Loucy (cell line): ENCODE measurements around the gene SF3A1.
"Not testable (repeated sequence)": the region's sequence is repeated elsewhere in the genome, so short reads cannot be mapped to it uniquely, and the experiment has no call there.

ENCODE experiments used
- H2AFZ ChIP-seq: fragments of 200-600 bp; sonication (generic); 2 replicates; pipeline ENCODE4 v1.6.0; 2016; ENCODE audit warnings: antibody characterized with exemption, mild to moderate bottlenecking, low read length, moderate library complexity
- H3F3A ChIP-seq: fragments of 200-600 bp; 2 replicates; pipeline ENCODE4 v1.6.0; 2016; ENCODE audit warnings: antibody characterized with exemption, low read depth, mild to moderate bottlenecking
- H3K27me3 ChIP-seq: fragments of 200-600 bp; sonication (generic); 2 replicates; pipeline ENCODE4 v1.6.1; 2014; ENCODE audit warnings: low read length, mild to moderate bottlenecking; ENCODE audit not compliant: insufficient read depth, poor library complexity, severe bottlenecking
- H3K36me3 ChIP-seq: fragments of 200-600 bp; sonication (generic); 2 replicates; pipeline ENCODE4 v1.6.1; 2016; ENCODE audit warnings: low read length; ENCODE audit not compliant: insufficient read depth
- H3K4me1 ChIP-seq: fragments of 200-600 bp; sonication (generic); 2 replicates; pipeline ENCODE4 v1.5.1; 2014; ENCODE audit warnings: low read length, mild to moderate bottlenecking; ENCODE audit not compliant: insufficient read depth, poor library complexity, severe bottlenecking
- H3K4me2 ChIP-seq: fragments of 200-600 bp; sonication (generic); 2 replicates; pipeline ENCODE4 v1.6.0; 2014; ENCODE audit warnings: antibody characterized with exemption, low read length, low read depth, mild to moderate bottlenecking; ENCODE audit not compliant: poor library complexity, severe bottlenecking
- H3K4me3 ChIP-seq: fragments of 200-600 bp; sonication (generic); 2 replicates; pipeline ENCODE4 v1.5.1; 2014; ENCODE audit warnings: low read length, mild to moderate bottlenecking, mixed read lengths; ENCODE audit not compliant: poor library complexity, severe bottlenecking
- H3K79me2 ChIP-seq: fragments of 200-600 bp; sonication (generic); 2 replicates; pipeline ENCODE4 v1.6.1; 2014; ENCODE audit warnings: low read length; ENCODE audit not compliant: insufficient read depth
- H3K9ac ChIP-seq: fragments of 200-600 bp; sonication (generic); 2 replicates; pipeline ENCODE4 v1.6.0; 2014; ENCODE audit warnings: mild to moderate bottlenecking, low read depth, low read length, moderate library complexity; ENCODE audit not compliant: poor library complexity, severe bottlenecking
- H3K9me2 ChIP-seq: fragments of 200-600 bp; sonication (generic); replicated peaks from 2 replicates; pipeline ENCODE4 v1.6.1; 2016; ENCODE audit warnings: low read depth, low read length, mixed read lengths
- H3K9me3 ChIP-seq: fragments of 200-600 bp; sonication (generic); 2 replicates; pipeline ENCODE4 v1.6.1; 2014; ENCODE audit warnings: mild to moderate bottlenecking, antibody characterized with exemption, low read length, low read depth; ENCODE audit not compliant: insufficient read depth
- H4K20me1 ChIP-seq: fragments of 200-600 bp; sonication (generic); 2 replicates; pipeline ENCODE4 v1.6.0; 2014; ENCODE audit warnings: antibody characterized with exemption, low read length, mild to moderate bottlenecking; ENCODE audit not compliant: insufficient read depth, poor library complexity, severe bottlenecking
- CTCF ChIP-seq: fragments of 200-600 bp; sonication (generic); conservative IDR thresholded peaks from 2 replicates; pipeline ENCODE4 v1.5.1; 2014; ENCODE audit warnings: mild to moderate bottlenecking, antibody characterized with exemption, low read length
- EZH2phosphoT487 ChIP-seq: fragments of 200-600 bp; IDR thresholded peaks from 2 replicates; pipeline ENCODE4 v1.6.1; 2018; ENCODE audit warnings: antibody characterized with exemption, mild to moderate bottlenecking, moderate library complexity, borderline replicate concordance

The SF3A1 gene

GRCh38 chr22:30404307-30404706, 47.6 kb upstream of the SF3A1 start:
- H3K9ac ChIP-seq, result no peak overlapping the region
- H3K4me2 ChIP-seq, result no peak overlapping the region
- no peak overlapping the region for H2AFZ ChIP-seq
- no peaks in the 10 kb centered on the region for H3K27me3 ChIP-seq
- no peaks in the 10 kb centered on the region for H3F3A ChIP-seq
- peaks cover 15% of the 10 kb centered on the region for H3K4me1 ChIP-seq
- H3K79me2 ChIP-seq, result peaks cover 9% of the 10 kb centered on the region; the same call in 1 of the 2 replicates
- H3K9me2 ChIP-seq, result no peaks in the 10 kb centered on the region
- no peak overlapping the region for H3K4me3 ChIP-seq
- H3K9me3 ChIP-seq, result no peaks in the 10 kb centered on the region
- peaks cover 29% of the 10 kb centered on the region; the same call in 1 of the 2 replicates for H3K36me3 ChIP-seq
- peaks cover 5% of the 10 kb centered on the region for H4K20me1 ChIP-seq
- TF ChIP-seq CTCF (no peak), EZH2phosphoT487 (no peak)

GRCh38 chr22:30402766-30403104, 46.0 kb upstream of the SF3A1 start:
- peaks cover 10% of the 10 kb centered on the region for H4K20me1 ChIP-seq
- not testable (repeated sequence) for H2AFZ ChIP-seq, H3K27me3 ChIP-seq, H3K9me3 ChIP-seq, H3K9me2 ChIP-seq, H3K4me3 ChIP-seq, H3F3A ChIP-seq, H3K9ac ChIP-seq
- H3K4me2 ChIP-seq, result peak overlapping the region; percentile 17
- H3K36me3 ChIP-seq, result peaks cover 14% of the 10 kb centered on the region; the same call in 1 of the 2 replicates
- peaks cover 19% of the 10 kb centered on the region for H3K4me1 ChIP-seq
- H3K79me2 ChIP-seq, result peaks cover 23% of the 10 kb centered on the region

GRCh38 chr22:30402028-30402765, 45.5 kb upstream of the SF3A1 start:
- Histone ChIP-seq H3K4me2 (peak overlapping the region; percentile 25), H3K79me2 (peaks cover 28% of the 10 kb centered on the region), H4K20me1 (peaks cover 12% of the 10 kb centered on the region), H3K9ac (no peak overlapping the region), H3K9me2 (no peaks in the 10 kb centered on the region), H3K4me1 (peaks cover 25% of the 10 kb centered on the region), H3F3A (no peaks in the 10 kb centered on the region), H2AFZ (no peak overlapping the region), H3K4me3 (no peak overlapping the region), H3K36me3 (peaks cover 11% of the 10 kb centered on the region; the same call in 1 of the 2 replicates), H3K9me3 (no peaks in the 10 kb centered on the region), H3K27me3 (no peaks in the 10 kb centered on the region)
- TF ChIP-seq EZH2phosphoT487 (no peak), CTCF (no peak)

- Histone ChIP-seq H4K20me1 (peaks cover 12% of the 10 kb centered on the region), H3K4me1 (peaks cover 31% of the 10 kb centered on the region), H3K79me2 (peaks cover 32% of the 10 kb centered on the region)
- H3K27me3 ChIP-seq, H3K4me2 ChIP-seq, H3K36me3 ChIP-seq, H3K4me3 ChIP-seq, H3K9me3 ChIP-seq, H3K9me2 ChIP-seq, H3F3A ChIP-seq, H3K9ac ChIP-seq, H2AFZ ChIP-seq: not testable (repeated sequence)
Measured at GRCh38 chr22:30401024-30401423, 44.3 kb upstream of the SF3A1 start.
